Measurements from ENCODE around the gene ATAD3C.

ATAD3C gene

DNA sequence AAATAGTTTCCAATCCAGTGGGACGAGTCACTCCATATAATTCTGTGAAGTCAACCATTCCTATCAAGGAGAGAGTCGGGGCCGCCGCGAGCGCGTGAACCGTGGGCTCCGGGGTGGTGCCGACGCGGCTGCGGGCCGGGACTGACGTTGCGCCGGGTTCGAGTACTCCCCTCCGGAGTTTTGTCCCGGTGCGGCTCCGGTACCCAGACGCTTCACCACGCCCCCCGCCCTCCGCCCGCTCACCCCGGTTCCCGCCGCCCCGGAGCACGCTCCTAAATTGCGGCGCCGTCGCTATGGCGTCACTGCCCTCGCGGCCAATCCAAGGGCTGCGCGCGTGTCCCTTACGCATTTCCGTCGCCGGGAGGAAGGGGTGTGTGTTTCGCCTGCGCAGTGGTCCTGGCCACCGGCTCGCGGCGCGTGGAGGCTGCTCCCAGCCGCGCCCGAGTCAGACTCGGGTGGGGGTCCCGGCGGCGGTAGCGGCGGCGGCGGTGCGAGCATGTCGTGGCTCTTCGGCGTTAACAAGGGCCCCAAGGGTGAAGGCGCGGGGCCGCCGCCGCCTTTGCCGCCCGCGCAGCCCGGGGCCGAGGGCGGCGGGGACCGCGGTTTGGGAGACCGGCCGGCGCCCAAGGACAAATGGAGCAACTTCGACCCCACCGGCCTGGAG lies 22.0 kb downstream of the ATAD3C start, which contains the start of gene ATAD3B (continued):
- peak; percentile 44; the same call in 1 of the 2 replicates for TF ChIP-seq ZNF341 (tag by site-specific recombination; IDR thresholded peaks at IDR 0.05; ENCODE audit: low read depth)
- TF ChIP-seq ZNF292 (tag by site-specific recombination; IDR thresholded peaks at IDR 0.05; ENCODE audit: borderline replicate concordance, low read depth): no peak
- TF ChIP-seq ZNF660 (tag by site-specific recombination; IDR thresholded peaks at IDR 0.05): 0 out of 2 replicates have a peak, but pooled peaks have one; percentile 58
- TF ChIP-seq ZBTB48 (tag by site-specific recombination; IDR thresholded peaks at IDR 0.05): no peak
- TF ChIP-seq, protein P1, sequence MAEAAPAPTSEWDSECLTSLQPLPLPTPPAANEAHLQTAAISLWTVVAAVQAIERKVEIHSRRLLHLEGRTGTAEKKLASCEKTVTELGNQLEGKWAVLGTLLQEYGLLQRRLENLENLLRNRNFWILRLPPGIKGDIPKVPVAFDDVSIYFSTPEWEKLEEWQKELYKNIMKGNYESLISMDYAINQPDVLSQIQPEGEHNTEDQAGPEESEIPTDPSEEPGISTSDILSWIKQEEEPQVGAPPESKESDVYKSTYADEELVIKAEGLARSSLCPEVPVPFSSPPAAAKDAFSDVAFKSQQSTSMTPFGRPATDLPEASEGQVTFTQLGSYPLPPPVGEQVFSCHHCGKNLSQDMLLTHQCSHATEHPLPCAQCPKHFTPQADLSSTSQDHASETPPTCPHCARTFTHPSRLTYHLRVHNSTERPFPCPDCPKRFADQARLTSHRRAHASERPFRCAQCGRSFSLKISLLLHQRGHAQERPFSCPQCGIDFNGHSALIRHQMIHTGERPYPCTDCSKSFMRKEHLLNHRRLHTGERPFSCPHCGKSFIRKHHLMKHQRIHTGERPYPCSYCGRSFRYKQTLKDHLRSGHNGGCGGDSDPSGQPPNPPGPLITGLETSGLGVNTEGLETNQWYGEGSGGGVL (tag by site-specific recombination; IDR thresholded peaks at IDR 0.05): peak; percentile 7; the same call in 1 of the 2 replicates
- no peak for TF ChIP-seq ZNF747 (tag by site-specific recombination; IDR thresholded peaks at IDR 0.05)
- TF ChIP-seq ZNF473 (tag by site-specific recombination; IDR thresholded peaks at IDR 0.05): no peak
- peak; percentile 74; the same call in 1 of the 2 replicates for TF ChIP-seq ZXDB (tag by site-specific recombination; IDR thresholded peaks at IDR 0.05)
- TF ChIP-seq, protein P2, sequence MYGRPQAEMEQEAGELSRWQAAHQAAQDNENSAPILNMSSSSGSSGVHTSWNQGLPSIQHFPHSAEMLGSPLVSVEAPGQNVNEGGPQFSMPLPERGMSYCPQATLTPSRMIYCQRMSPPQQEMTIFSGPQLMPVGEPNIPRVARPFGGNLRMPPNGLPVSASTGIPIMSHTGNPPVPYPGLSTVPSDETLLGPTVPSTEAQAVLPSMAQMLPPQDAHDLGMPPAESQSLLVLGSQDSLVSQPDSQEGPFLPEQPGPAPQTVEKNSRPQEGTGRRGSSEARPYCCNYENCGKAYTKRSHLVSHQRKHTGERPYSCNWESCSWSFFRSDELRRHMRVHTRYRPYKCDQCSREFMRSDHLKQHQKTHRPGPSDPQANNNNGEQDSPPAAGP (tag by site-specific recombination; IDR thresholded peaks at IDR 0.05): peak; percentile 84
- TF ChIP-seq, protein P3, sequence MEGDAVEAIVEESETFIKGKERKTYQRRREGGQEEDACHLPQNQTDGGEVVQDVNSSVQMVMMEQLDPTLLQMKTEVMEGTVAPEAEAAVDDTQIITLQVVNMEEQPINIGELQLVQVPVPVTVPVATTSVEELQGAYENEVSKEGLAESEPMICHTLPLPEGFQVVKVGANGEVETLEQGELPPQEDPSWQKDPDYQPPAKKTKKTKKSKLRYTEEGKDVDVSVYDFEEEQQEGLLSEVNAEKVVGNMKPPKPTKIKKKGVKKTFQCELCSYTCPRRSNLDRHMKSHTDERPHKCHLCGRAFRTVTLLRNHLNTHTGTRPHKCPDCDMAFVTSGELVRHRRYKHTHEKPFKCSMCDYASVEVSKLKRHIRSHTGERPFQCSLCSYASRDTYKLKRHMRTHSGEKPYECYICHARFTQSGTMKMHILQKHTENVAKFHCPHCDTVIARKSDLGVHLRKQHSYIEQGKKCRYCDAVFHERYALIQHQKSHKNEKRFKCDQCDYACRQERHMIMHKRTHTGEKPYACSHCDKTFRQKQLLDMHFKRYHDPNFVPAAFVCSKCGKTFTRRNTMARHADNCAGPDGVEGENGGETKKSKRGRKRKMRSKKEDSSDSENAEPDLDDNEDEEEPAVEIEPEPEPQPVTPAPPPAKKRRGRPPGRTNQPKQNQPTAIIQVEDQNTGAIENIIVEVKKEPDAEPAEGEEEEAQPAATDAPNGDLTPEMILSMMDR (tag by site-specific recombination; IDR thresholded peaks at IDR 0.05): no peak; the same call in 1 of the 2 replicates
- TF ChIP-seq, protein P4, sequence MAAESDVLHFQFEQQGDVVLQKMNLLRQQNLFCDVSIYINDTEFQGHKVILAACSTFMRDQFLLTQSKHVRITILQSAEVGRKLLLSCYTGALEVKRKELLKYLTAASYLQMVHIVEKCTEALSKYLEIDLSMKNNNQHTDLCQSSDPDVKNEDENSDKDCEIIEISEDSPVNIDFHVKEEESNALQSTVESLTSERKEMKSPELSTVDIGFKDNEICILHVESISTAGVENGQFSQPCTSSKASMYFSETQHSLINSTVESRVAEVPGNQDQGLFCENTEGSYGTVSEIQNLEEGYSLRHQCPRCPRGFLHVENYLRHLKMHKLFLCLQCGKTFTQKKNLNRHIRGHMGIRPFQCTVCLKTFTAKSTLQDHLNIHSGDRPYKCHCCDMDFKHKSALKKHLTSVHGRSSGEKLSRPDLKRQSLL (tag by site-specific recombination; IDR thresholded peaks at IDR 0.05): no peak
- TF ChIP-seq, protein P5, sequence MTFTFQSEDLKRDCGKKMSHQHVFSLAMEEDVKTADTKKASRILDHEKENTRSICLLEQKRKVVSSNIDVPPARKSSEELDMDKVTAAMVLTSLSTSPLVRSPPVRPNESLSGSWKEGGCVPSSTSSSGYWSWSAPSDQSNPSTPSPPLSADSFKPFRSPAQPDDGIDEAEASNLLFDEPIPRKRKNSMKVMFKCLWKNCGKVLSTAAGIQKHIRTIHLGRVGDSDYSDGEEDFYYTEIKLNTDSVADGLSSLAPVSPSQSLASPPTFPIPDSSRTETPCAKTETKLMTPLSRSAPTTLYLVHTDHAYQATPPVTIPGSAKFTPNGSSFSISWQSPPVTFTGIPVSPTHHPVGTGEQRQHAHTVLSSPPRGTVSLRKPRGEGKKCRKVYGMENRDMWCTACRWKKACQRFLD (tag by site-specific recombination; IDR thresholded peaks at IDR 0.05): peak; percentile 19; the same call in 1 of the 2 replicates
- no peak for TF ChIP-seq MZF1 (tag by site-specific recombination; IDR thresholded peaks at IDR 0.05; ENCODE audit: borderline replicate concordance)
- no peak for TF ChIP-seq ZBTB17 (tag by site-specific recombination; IDR thresholded peaks at IDR 0.05)
- TF ChIP-seq, protein P6, sequence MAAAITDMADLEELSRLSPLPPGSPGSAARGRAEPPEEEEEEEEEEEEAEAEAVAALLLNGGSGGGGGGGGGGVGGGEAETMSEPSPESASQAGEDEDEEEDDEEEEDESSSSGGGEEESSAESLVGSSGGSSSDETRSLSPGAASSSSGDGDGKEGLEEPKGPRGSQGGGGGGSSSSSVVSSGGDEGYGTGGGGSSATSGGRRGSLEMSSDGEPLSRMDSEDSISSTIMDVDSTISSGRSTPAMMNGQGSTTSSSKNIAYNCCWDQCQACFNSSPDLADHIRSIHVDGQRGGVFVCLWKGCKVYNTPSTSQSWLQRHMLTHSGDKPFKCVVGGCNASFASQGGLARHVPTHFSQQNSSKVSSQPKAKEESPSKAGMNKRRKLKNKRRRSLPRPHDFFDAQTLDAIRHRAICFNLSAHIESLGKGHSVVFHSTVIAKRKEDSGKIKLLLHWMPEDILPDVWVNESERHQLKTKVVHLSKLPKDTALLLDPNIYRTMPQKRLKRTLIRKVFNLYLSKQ (tag by site-specific recombination; IDR thresholded peaks at IDR 0.05; ENCODE audit: borderline replicate concordance): no peak
- TF ChIP-seq, protein P7, sequence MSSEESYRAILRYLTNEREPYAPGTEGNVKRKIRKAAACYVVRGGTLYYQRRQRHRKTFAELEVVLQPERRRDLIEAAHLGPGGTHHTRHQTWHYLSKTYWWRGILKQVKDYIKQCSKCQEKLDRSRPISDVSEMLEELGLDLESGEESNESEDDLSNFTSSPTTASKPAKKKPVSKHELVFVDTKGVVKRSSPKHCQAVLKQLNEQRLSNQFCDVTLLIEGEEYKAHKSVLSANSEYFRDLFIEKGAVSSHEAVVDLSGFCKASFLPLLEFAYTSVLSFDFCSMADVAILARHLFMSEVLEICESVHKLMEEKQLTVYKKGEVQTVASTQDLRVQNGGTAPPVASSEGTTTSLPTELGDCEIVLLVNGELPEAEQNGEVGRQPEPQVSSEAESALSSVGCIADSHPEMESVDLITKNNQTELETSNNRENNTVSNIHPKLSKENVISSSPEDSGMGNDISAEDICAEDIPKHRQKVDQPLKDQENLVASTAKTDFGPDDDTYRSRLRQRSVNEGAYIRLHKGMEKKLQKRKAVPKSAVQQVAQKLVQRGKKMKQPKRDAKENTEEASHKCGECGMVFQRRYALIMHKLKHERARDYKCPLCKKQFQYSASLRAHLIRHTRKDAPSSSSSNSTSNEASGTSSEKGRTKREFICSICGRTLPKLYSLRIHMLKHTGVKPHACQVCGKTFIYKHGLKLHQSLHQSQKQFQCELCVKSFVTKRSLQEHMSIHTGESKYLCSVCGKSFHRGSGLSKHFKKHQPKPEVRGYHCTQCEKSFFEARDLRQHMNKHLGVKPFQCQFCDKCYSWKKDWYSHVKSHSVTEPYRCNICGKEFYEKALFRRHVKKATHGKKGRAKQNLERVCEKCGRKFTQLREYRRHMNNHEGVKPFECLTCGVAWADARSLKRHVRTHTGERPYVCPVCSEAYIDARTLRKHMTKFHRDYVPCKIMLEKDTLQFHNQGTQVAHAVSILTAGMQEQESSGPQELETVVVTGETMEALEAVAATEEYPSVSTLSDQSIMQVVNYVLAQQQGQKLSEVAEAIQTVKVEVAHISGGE (tag by site-specific recombination; conservative IDR thresholded peaks at IDR 0.05; ENCODE audit: low read depth): peak; percentile 67
- TF ChIP-seq ZNF544 (tag by site-specific recombination; IDR thresholded peaks at IDR 0.05): no peak
- TF ChIP-seq ZNF510 (tag by site-specific recombination; IDR thresholded peaks at IDR 0.05; ENCODE audit: insufficient replicate concordance): no peak
- TF ChIP-seq GFI1B (tag by site-specific recombination; IDR thresholded peaks at IDR 0.05): no peak
- peak; percentile 100 for TF ChIP-seq ZNF629 (tag by site-specific recombination; IDR thresholded peaks at IDR 0.05)
- peak; percentile 64 for TF ChIP-seq KLF1 (tag by site-specific recombination; IDR thresholded peaks at IDR 0.05)
- TF ChIP-seq BCL11B (tag by site-specific recombination; IDR thresholded peaks at IDR 0.05; ENCODE audit: low read depth): no peak
- no peak for TF ChIP-seq ZNF202 (tag by site-specific recombination; IDR thresholded peaks at IDR 0.05; ENCODE audit: borderline replicate concordance)
- TF ChIP-seq ZNF266 (tag by site-specific recombination; IDR thresholded peaks at IDR 0.05; ENCODE audit: low read depth): no peak
- TF ChIP-seq ZNF239 (tag by site-specific recombination; IDR thresholded peaks at IDR 0.05): no peak
- TF ChIP-seq ZFHX2 (tag by site-specific recombination; conservative IDR thresholded peaks at IDR 0.05): peak; percentile 52

All from HEK293 (cell line).